GM18508 (cell line): ENCODE data around the gene SLC16A4.

Experiments
- ATAC-seq: cut with Tn5 transposase; IDR thresholded peaks from one replicate; pipeline ENCODE4 v1.9.1; 2021; ENCODE audit warnings: moderate number of reproducible peaks; ENCODE audit not compliant: insufficient read depth, unreplicated experiment

SLC16A4 gene

GRCh38 chr1:110337704-110338308 is 53.0 kb downstream of the SLC16A4 start:
- ATAC-seq, result no peak

- no peak for ATAC-seq
These were observed 54.4 kb downstream of the SLC16A4 start for GRCh38 chr1:110336300-110337039.

- ATAC-seq, result no peak
These were observed 55.6 kb downstream of the SLC16A4 start for GRCh38 chr1:110335265-110335664.

- no peak for ATAC-seq
These were observed 62.1 kb downstream of the SLC16A4 start for GRCh38 chr1:110328700-110329099.

- no peak for ATAC-seq
These were observed 62.6 kb downstream of the SLC16A4 start for GRCh38 chr1:110328274-110328673.

- ATAC-seq, result no peak
These were observed 64.0 kb downstream of the SLC16A4 start for GRCh38 chr1:110326826-110327225.

GRCh38 chr1:110324667-110325066 is 66.2 kb downstream of the SLC16A4 start:
- ATAC-seq, result no peak

- ATAC-seq, result no peak
These were observed 69.0 kb downstream of the SLC16A4 start for GRCh38 chr1:110321846-110322245.

- no peak for ATAC-seq
These were observed 69.8 kb downstream of the SLC16A4 start for GRCh38 chr1:110321045-110321444.

GRCh38 chr1:110320168-110320518 is 70.7 kb downstream of the SLC16A4 start:
- no peak for ATAC-seq

GRCh38 chr1:110319332-110320167 is 71.3 kb downstream of the SLC16A4 start:
- no peak for ATAC-seq

GRCh38 chr1:110318046-110318445 is 72.8 kb downstream of the SLC16A4 start:
- ATAC-seq, result no peak

GRCh38 chr1:110316735-110317134 is 74.1 kb downstream of the SLC16A4 start:
- ATAC-seq, result no peak
